Transverse colon (tissue), 4 donors: Measurements from ENCODE around the gene BUD23. TPM values are rescaled to one million over a fixed set of nuclear protein-coding genes. Genes with fewer than 3 reads are reported as not detected.
"Not testable (repeated sequence)": the region's sequence is repeated elsewhere in the genome, so short reads cannot be mapped to it uniquely, and the experiment has no call there.

Experiments
- DNase-seq: peaks from one replicate; pipeline ENCODE4 v3.0.0-alpha.2; 2019
- H3K27ac ChIP-seq, 4 donors: fragments of 200-600 bp; sonication (generic); 2 replicates each; pipeline ENCODE4 v1.5.1; 2016 to 2018; ENCODE audit warnings: inconsistent platforms in 4 of 4
- H3K27me3 ChIP-seq: fragments of 200-600 bp; sonication (generic); 2 replicates; pipeline ENCODE4 v1.5.1; 2017; ENCODE audit warnings: inconsistent platforms
- H3K36me3 ChIP-seq, 4 donors: fragments of 200-600 bp; sonication (generic); 2 replicates each; pipeline ENCODE4 v1.5.1; 2017 to 2019; ENCODE audit warnings: inconsistent platforms in 4 of 4
- H3K4me1 ChIP-seq, 4 donors: fragments of 200-600 bp; sonication (generic); 2 replicates each; pipeline ENCODE4 v1.5.1; 2017 to 2020; ENCODE audit warnings: inconsistent platforms in 4 of 4
- H3K4me3 ChIP-seq, 4 donors: fragments of 200-600 bp; sonication (generic); 1 replicate in 1 of 4; 2 replicates in 3 of 4; pipeline versions ENCODE4 v1.5.1 to v1.6.1; 2017 to 2019; ENCODE audit warnings: inconsistent platforms in 4 of 4
- H3K9me3 ChIP-seq, 2 donors: fragments of 200-600 bp; sonication (generic); 2 replicates each; pipeline ENCODE4 v1.5.1; 2017 to 2019; ENCODE audit warnings: inconsistent platforms in 2 of 2
- CTCF ChIP-seq, 5 experiments: fragments of 200-600 bp in 3 of 5; fragments of 450-650 bp in 2 of 5; sonication (generic) in 3 of 5; IDR thresholded peaks; 1 replicate in 2 of 5; 2 replicates in 3 of 5; pipeline ENCODE4 v1.5.1; 2016 to 2017; ENCODE audit warnings: antibody characterized with exemption in 5 of 5, inconsistent platforms in 3 of 5, mild to moderate bottlenecking in 2 of 5, moderate library complexity in 1 of 5
- EP300 ChIP-seq: sonication (generic); formaldehyde crosslinking; IDR thresholded peaks from one replicate; pipeline ENCODE4 v1.6.1; 2017; ENCODE audit warnings: antibody characterized with exemption, low read depth
- POLR2A ChIP-seq: fragments of 450-650 bp; IDR thresholded peaks from one replicate; pipeline ENCODE4 v1.6.1; 2016; ENCODE audit warnings: antibody characterized with exemption, mild to moderate bottlenecking, moderate library complexity
- POLR2AphosphoS5 ChIP-seq, 3 donors: sonication (generic); formaldehyde crosslinking; IDR thresholded peaks; one replicate each; pipeline ENCODE4 v1.6.1; 2016; ENCODE audit warnings: antibody characterized with exemption in 3 of 3
- WGBS, 2 donors: methylation state at CpG; one replicate each; pipeline ENCODE4 v1.1.5; 2018; ENCODE audit warnings: low coverage in 1 of 2; 5-methylcytosine and 5-hydroxymethylcytosine counted together
- in situ Hi-C, 4 donors: fragments of 200-750 bp; cut with MboI; loops; one replicate each; pipeline versions ENCODE4 v1.15.0 to v1.15.1; 2017; ENCODE audit warnings: low sequenced_read_pairs in 3 of 4, low pct_ligation_motif_present in 1 of 4, low pct_unique_long_range_greater_than_20kb in 1 of 4
- intact Hi-C: fragments of 100-400 bp; cut with DNase I; formaldehyde crosslinking; loops from one replicate; pipeline ENCODE4 v1.15.1; 2023; ENCODE audit warnings: low total_unique reads
- total RNA-seq, 4 donors: library from RNA; depleted of rRNA; stranded (reverse); fragments of >200 nt; gene quantifications; one replicate each; pipeline ENCODE4 v1.1.0, GENCODE V29; 2016

The BUD23 gene
- total RNA-seq, 4 donors from 2014 or later, result 12.0 to 55.9 (median 30.3) TPM

- in situ Hi-C loops (no loop called here), intact Hi-C loops (no loop called here)
- no peak for DNase-seq
- Histone ChIP-seq H3K4me1 (no peaks in the 10 kb centered on the region), H3K4me3 (no peak overlapping the region), H3K36me3 (no peaks in the 10 kb centered on the region), H3K9me3 (no peaks in the 10 kb centered on the region), H3K27ac (no peak overlapping the region), H3K27me3 (no peaks in the 10 kb centered on the region)
- WGBS, 2 donors, result 76% methylated on average over 1 of the region's 1 CpG; no CpG with 5 or more reads in 1 of the 2 donors
- TF ChIP-seq EP300 (no peak), POLR2A (no peak), POLR2AphosphoS5 (IDR thresholded peaks at IDR 0.05) (no peak), CTCF (IDR thresholded peaks at IDR 0.05) (no peak)
These were observed 8.8 kb upstream of the BUD23 start for GRCh38 chr7:73674468-73675124.

- intact Hi-C loops, H3K27ac ChIP-seq, H3K9me3 ChIP-seq, H3K4me3 ChIP-seq, H3K4me1 ChIP-seq, H3K27me3 ChIP-seq, H3K36me3 ChIP-seq, DNase-seq, in situ Hi-C loops: not testable (repeated sequence)
- 48 to 66% methylated on average over 5 to 9 of the region's 9 CpGs for WGBS, 2 donors
These were observed 7.3 kb upstream of the BUD23 start for GRCh38 chr7:73676062-73676461.

- intact Hi-C loops, result no loop called here
- no peak overlapping the region for H3K27ac ChIP-seq
- H3K27me3 ChIP-seq, result no peaks in the 10 kb centered on the region
- H3K9me3 ChIP-seq, result no peaks in the 10 kb centered on the region
- TF ChIP-seq CTCF (IDR thresholded peaks at IDR 0.05), result no peak
- TF ChIP-seq EP300, result no peak
- no peak for TF ChIP-seq POLR2AphosphoS5 (IDR thresholded peaks at IDR 0.05)
- no peak for TF ChIP-seq POLR2A
- H3K4me3 ChIP-seq, result no peak overlapping the region
- H3K36me3 ChIP-seq, result no peaks in the 10 kb centered on the region
- in situ Hi-C loops, result no loop called here
- no peak for DNase-seq
- H3K4me1 ChIP-seq, result peaks cover 13 to 25% (median 21%) of the 10 kb centered on the region in 4 donors
- 80 to 88% methylated on average over 1 to 6 of the region's 6 CpGs for WGBS, 2 donors
These were observed 4.5 kb upstream of the BUD23 start for GRCh38 chr7:73678862-73679261.

GRCh38 chr7:73679709-73680108 is 3.7 kb upstream of the BUD23 start:
- intact Hi-C loops (loop anchor here (10.0 kb wide), 1 partner anchor 55 kb away; the partner anchor contains the start of gene ABHD11), in situ Hi-C loops (no loop called here)
- no peak for DNase-seq
- no peaks in the 10 kb centered on the region for H3K36me3 ChIP-seq
- peaks cover 13 to 33% (median 27%) of the 10 kb centered on the region in 4 donors for H3K4me1 ChIP-seq
- H3K27me3 ChIP-seq, result no peaks in the 10 kb centered on the region
- TF ChIP-seq POLR2AphosphoS5 (IDR thresholded peaks at IDR 0.05) (no peak), POLR2A (no peak), EP300 (no peak), CTCF (IDR thresholded peaks at IDR 0.05) (no peak)
- H3K27ac ChIP-seq, result no peak overlapping the region
- no peak overlapping the region for H3K4me3 ChIP-seq
- H3K9me3 ChIP-seq, result no peaks in the 10 kb centered on the region
- 96 to 100% methylated on average over 1 to 2 of the region's 2 CpGs for WGBS, 2 donors

GRCh38 chr7:73680501-73680900 is 2.9 kb upstream of the BUD23 start:
- H3K27me3 ChIP-seq, result no peaks in the 10 kb centered on the region
- intact Hi-C loops (loop anchor here (10.0 kb wide), 1 partner anchor 54 kb away; the partner anchor contains the start of gene ABHD11), in situ Hi-C loops (no loop called here)
- TF ChIP-seq POLR2AphosphoS5 (IDR thresholded peaks at IDR 0.05), result no peak
- no peak for TF ChIP-seq EP300
- no peak for TF ChIP-seq CTCF (IDR thresholded peaks at IDR 0.05)
- no peak for TF ChIP-seq POLR2A
- no peaks in the 10 kb centered on the region for H3K9me3 ChIP-seq
- no peak overlapping the region for H3K27ac ChIP-seq
- DNase-seq, result no peak
- peaks cover 13 to 36% (median 27%) of the 10 kb centered on the region in 4 donors for H3K4me1 ChIP-seq
- no peak overlapping the region for H3K4me3 ChIP-seq
- no peaks in the 10 kb centered on the region for H3K36me3 ChIP-seq
- 87 to 100% methylated on average over 1 to 7 of the region's 7 CpGs for WGBS, 2 donors
